Measurements from ENCODE around the gene OR2V1.

DNA sequence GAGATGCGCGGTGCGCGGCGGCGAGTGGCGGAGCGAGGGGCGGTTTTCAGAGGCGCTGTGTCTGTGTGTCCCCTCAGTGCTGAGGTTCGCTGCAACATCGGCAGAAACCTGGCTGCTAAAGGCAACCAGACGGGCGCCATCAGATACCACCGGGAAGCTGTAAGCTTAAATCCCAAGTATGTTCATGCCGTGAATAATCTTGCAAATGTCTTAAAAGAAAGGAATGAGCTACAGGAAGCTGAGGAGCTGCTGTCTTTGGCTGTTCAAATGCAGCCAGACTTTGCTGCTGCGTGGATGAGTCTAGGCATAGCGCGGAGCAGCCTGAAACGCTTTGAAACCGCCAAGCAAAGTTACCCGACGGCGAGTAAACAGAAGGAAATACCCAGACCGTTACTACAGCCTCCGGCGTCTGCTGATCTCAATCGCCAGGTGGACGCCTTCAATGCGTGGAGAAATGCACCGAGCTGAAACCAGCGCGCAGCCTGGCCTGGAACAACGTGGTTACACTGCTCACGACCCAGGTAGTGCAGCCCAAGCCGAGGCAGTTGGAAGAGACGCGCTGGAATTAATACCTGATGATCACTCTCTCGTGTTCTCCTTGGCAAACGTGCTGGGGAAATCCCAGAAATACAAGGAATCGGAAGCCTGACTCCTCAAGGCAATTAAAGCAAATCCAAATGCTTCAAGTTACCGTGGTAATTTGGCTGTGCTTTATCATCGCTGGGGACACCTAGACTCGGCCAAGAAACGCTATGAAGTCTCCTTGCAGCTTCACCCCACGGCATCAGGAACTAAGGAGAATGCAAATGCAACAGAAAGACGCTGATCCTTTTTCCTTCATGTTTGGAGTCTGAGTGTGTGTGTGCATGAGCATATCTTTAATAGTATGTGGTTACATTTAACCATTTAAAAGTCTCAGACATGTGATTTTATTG, 15.9 kb downstream of the OR2V1 start:
- TF ChIP-seq, protein P1, sequence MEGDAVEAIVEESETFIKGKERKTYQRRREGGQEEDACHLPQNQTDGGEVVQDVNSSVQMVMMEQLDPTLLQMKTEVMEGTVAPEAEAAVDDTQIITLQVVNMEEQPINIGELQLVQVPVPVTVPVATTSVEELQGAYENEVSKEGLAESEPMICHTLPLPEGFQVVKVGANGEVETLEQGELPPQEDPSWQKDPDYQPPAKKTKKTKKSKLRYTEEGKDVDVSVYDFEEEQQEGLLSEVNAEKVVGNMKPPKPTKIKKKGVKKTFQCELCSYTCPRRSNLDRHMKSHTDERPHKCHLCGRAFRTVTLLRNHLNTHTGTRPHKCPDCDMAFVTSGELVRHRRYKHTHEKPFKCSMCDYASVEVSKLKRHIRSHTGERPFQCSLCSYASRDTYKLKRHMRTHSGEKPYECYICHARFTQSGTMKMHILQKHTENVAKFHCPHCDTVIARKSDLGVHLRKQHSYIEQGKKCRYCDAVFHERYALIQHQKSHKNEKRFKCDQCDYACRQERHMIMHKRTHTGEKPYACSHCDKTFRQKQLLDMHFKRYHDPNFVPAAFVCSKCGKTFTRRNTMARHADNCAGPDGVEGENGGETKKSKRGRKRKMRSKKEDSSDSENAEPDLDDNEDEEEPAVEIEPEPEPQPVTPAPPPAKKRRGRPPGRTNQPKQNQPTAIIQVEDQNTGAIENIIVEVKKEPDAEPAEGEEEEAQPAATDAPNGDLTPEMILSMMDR (IDR thresholded peaks at IDR 0.05; ENCODE audit: poor library complexity), result no peak
- peak; percentile 68 for TF ChIP-seq EZH2 (IDR thresholded peaks at IDR 0.05; ENCODE audit: borderline replicate concordance)

Measured in hepatocyte (in vitro differentiated cells).